Measurements from ENCODE around the gene ELP4. TPM values are rescaled to one million over a fixed set of nuclear protein-coding genes. Genes with fewer than 3 reads are reported as not detected.

Gene ELP4
- total and polyA plus RNA-seq, 7 donors = 4.2 to 12.9 (median 8.2) TPM

DNA sequence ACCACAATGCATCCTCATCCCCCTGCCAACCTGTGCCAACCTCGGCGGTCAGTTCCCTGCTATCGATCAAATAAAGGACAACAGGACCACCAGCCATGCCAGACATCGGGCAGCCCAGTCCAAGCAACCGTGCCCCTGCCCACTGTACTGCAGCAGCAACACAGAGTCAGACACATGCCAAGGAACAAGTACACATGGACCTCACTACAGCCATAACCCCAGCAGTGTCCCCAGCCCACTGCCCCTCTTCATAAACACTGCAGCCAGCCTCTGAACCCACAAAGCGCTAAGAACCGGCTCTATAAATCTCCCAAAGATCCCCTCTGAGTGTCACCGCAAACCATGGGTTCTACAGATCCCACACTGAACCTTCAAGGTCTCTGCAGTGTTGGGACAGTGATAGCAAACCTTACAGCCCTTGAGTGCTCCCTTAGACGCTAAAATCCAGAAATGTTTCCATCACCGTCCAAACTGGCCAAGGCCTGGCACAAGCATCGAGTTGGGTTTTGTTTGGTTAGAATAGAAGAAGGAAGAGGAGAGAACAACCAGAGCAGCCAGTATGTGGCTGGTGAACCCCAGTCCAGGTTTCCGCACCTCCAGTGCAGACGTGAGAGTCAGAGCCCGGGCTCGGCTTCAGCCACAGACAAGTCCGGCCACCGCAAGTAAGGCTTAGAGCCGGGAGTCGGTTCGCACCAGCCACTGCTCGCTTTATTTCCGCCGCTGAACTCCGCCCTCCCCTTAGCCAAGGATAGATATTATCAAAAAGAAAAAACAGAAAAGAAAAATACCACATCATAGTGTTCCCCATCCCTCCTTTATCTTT, 293.6 kb downstream of the ELP4 start:
- Histone ChIP-seq H3K4me1 (peaks cover 39% of the 10 kb centered on the region), H3K27me3 (ENCODE audit: insufficient read depth in 3 of 3, low read length in 2 of 3) (peaks cover 0 to 100% (median 67%) of the 10 kb centered on the region in 3 donors), H3K36me3 (ENCODE audit: insufficient read depth in 1 of 2, low read depth in 1 of 2) (no peaks in the 10 kb centered on the region), H3K27ac (no peak overlapping the region), H3K4me3 (no peak overlapping the region), H3K9me3 (no peaks in the 10 kb centered on the region)
- peak in 1 of 2 donors; percentile 56 for DNase-seq
- no peak for ATAC-seq
- intact Hi-C loops (cut with DNase I) = loop anchor here in 1 of 2 donors (10.0 kb wide), 1 partner anchor 158 kb away; no protein-coding TSS in a partner anchor
- TF ChIP-seq, protein P1, sequence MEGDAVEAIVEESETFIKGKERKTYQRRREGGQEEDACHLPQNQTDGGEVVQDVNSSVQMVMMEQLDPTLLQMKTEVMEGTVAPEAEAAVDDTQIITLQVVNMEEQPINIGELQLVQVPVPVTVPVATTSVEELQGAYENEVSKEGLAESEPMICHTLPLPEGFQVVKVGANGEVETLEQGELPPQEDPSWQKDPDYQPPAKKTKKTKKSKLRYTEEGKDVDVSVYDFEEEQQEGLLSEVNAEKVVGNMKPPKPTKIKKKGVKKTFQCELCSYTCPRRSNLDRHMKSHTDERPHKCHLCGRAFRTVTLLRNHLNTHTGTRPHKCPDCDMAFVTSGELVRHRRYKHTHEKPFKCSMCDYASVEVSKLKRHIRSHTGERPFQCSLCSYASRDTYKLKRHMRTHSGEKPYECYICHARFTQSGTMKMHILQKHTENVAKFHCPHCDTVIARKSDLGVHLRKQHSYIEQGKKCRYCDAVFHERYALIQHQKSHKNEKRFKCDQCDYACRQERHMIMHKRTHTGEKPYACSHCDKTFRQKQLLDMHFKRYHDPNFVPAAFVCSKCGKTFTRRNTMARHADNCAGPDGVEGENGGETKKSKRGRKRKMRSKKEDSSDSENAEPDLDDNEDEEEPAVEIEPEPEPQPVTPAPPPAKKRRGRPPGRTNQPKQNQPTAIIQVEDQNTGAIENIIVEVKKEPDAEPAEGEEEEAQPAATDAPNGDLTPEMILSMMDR (IDR thresholded peaks at IDR 0.05) = no peak
- WGBS, 3 donors = 8 to 12% (median 12%) methylated on average over 23 to 24 of the region's 24 CpGs

DNA sequence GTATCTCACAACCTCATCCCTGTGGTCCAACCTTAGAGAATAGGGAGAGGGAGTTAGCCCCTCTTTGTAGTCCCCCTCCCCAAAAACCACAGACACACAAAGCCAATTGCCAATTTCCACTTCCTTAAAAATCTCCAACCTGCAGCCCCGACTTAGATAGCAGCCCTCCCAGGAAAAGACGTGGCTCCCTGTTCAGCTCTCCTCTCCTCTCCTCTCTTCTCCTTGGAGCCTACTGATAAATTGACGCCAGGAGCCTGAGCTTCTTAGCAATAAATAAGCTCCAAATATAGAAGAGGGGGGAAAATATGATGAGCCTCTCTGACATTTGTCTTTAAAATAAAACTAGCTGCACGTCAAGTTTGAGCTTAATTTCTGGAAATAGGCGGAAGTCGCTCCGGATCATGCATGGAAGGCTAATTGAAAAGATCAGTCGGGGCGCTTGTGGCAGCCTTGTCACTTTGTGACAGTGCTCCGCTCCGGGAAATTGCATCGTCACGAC, 294.3 kb downstream of the ELP4 start:
- WGBS, 3 donors = 11% methylated on average over 13 of the region's 13 CpGs
- peak overlapping the region; percentile 50 for H3K4me3 ChIP-seq
- H3K36me3 ChIP-seq (ENCODE audit: insufficient read depth in 1 of 2, low read depth in 1 of 2) = no peaks in the 10 kb centered on the region
- TF ChIP-seq, protein P1 (IDR thresholded peaks at IDR 0.05) = no peak
- peaks cover 0 to 100% (median 66%) of the 10 kb centered on the region in 3 donors for H3K27me3 ChIP-seq (ENCODE audit: insufficient read depth in 3 of 3, low read length in 2 of 3)
- H3K4me1 ChIP-seq = peaks cover 32% of the 10 kb centered on the region
- H3K9me3 ChIP-seq = no peaks in the 10 kb centered on the region
- no peak overlapping the region for H3K27ac ChIP-seq
- DNase-seq (no peak), ATAC-seq (no peak)
- intact Hi-C loops (cut with DNase I) = loop anchor here in 1 of 2 donors (10.0 kb wide), 1 partner anchor 159 kb away; no protein-coding TSS in a partner anchor

DNA sequence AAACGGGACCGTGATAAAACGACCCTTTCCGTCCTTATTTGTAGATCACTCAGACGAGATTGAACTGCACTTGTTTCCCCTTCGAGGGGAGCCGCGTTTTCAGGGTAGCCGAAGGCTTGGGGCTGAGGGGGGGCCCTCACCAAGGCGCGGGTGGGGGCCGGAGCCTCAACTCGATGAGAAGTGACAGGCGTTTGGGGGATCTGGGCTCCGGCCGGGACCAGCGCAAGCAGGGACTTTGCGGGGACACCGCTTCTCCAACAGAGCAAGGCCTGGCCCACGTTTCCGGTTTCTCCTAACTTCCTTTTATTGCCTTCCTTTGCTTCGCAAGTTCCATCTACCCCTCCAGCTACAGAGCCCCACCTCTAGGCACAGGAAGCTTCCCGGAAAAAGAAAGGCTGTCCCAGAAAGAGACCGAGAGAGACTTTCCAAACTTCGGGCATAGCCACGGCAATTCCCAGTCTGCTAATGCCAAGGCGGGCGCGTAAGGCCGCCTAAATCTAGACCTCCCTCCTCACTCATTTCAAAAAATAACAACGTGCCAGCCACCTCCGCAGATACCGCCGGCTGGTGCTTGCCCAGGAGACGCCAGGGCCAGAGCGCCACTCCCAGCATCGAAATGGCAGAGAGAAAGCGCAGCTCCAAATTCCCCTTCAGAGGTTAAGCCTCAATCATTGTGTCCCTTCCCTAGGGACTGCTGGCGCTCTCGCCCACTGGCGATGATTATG, 294.9 kb downstream of the ELP4 start:
- Histone ChIP-seq H3K27me3 (ENCODE audit: insufficient read depth in 3 of 3, low read length in 2 of 3) (peaks cover 0 to 100% (median 64%) of the 10 kb centered on the region in 3 donors), H3K36me3 (ENCODE audit: insufficient read depth in 1 of 2, low read depth in 1 of 2) (no peaks in the 10 kb centered on the region), H3K4me1 (peaks cover 27% of the 10 kb centered on the region), H3K27ac (no peak overlapping the region), H3K9me3 (no peaks in the 10 kb centered on the region), H3K4me3 (peak overlapping the region; percentile 50)
- WGBS, 3 donors = 3 to 4% (median 4%) methylated on average over 41 of the region's 41 CpGs
- peak in 3 of 4 donors; percentile 31 to 35 (median 32) for ATAC-seq
- TF ChIP-seq, protein P1 (IDR thresholded peaks at IDR 0.05) = no peak
- peak in 1 of 2 donors; percentile 48 for DNase-seq
- intact Hi-C loops (cut with DNase I) = loop anchor here in 1 of 2 donors (10.0 kb wide), 1 partner anchor 160 kb away; no protein-coding TSS in a partner anchor

DNA sequence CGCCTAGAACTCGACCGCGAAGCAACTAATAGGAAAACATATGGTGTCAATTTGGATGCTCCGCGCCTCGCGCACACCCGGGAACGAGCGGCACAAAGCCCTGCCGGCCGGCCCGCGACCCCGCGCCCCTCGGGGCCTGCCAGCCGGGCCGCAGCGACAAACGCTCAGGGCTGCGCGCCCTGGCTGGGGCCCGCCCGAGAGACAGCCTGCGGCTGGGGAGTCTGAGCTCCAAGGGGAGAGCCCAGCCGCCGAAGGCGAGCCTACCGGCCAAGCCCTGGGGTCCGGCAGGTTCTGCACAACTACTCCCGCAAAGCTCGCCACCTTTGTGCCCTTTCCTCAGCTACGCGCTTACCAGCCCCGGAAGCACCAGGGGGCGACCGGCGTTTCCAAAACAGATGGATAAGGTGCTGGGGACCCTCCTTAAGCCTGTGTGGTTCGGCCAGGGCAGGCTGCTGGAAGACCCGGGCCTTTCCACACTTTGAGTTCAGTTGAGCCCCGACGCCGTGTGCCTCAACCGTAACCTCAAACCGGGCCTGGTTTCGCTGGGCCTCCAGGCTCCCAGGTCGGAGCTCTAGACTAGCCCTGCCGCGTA, 295.6 kb downstream of the ELP4 start:
- H3K27ac ChIP-seq = no peak overlapping the region
- no peaks in the 10 kb centered on the region for H3K36me3 ChIP-seq (ENCODE audit: insufficient read depth in 1 of 2, low read depth in 1 of 2)
- ATAC-seq = peak in 3 of 4 donors; percentile 20 to 33 (median 23)
- TF ChIP-seq, protein P1 (IDR thresholded peaks at IDR 0.05) = no peak
- H3K9me3 ChIP-seq = no peaks in the 10 kb centered on the region
- H3K27me3 ChIP-seq (ENCODE audit: insufficient read depth in 3 of 3, low read length in 2 of 3) = peaks cover 0 to 100% (median 64%) of the 10 kb centered on the region in 3 donors
- WGBS, 3 donors = 5 to 9% (median 6%) methylated on average over 48 to 51 of the region's 51 CpGs
- peaks cover 28% of the 10 kb centered on the region for H3K4me1 ChIP-seq
- DNase-seq = no peak
- intact Hi-C loops (cut with DNase I) = loop anchor here in 1 of 2 donors (10.0 kb wide), 1 partner anchor 160 kb away; no protein-coding TSS in a partner anchor
- peak overlapping the region; percentile 50 for H3K4me3 ChIP-seq

Data from psoas muscle (tissue), 8 donors.